Activated naive CD4-positive, alpha-beta T cell treated with anti-CD3 and anti-CD28 coated beads, Interleukin-2, amount 50 U/mL, for 24 hours (primary cell): ENCODE data around the gene LPAR5.

Source experiments
- H3K27ac Mint-ChIP-seq: one replicate; pipeline ENCODE4 v1.8.0; 2021; ENCODE audit warnings: mild to moderate bottlenecking, mixed read lengths
- H3K27me3 Mint-ChIP-seq: one replicate; pipeline ENCODE4 v1.8.0; 2021; ENCODE audit warnings: mixed read lengths
- H3K36me3 Mint-ChIP-seq: one replicate; pipeline ENCODE4 v1.8.0; 2021; ENCODE audit warnings: mixed read lengths
- H3K4me1 Mint-ChIP-seq: one replicate; pipeline ENCODE4 v1.8.0; 2021; ENCODE audit warnings: mixed read lengths
- H3K4me3 Mint-ChIP-seq: one replicate; pipeline ENCODE4 v1.8.0; 2021; ENCODE audit warnings: mild to moderate bottlenecking, mixed read lengths
- H3K9me3 Mint-ChIP-seq: one replicate; pipeline ENCODE4 v1.8.0; 2021; ENCODE audit warnings: mixed read lengths

Gene LPAR5

GRCh38 chr12:6635856-6636531, at the start of gene LPAR5:
LPAR5 (minus strand) TSS chr12:6635959; CDS start chr12:6621248, 14,711 bp downstream.
- H3K9me3 Mint-ChIP-seq: no peaks in the 10 kb centered on the region
- H3K27ac Mint-ChIP-seq: peak within 1 kb of the TSS; percentile 85
- H3K4me3 Mint-ChIP-seq: peak within 1 kb of the TSS; percentile 53
- H3K4me1 Mint-ChIP-seq: peaks cover 43% of the 10 kb centered on the region
- H3K27me3 Mint-ChIP-seq: no peaks in the 10 kb centered on the region
- H3K36me3 Mint-ChIP-seq: no peaks in the 10 kb centered on the region

- H3K9me3 Mint-ChIP-seq: no peaks in the 10 kb centered on the region
- no peak overlapping the region for H3K27ac Mint-ChIP-seq
- H3K4me1 Mint-ChIP-seq: peaks cover 52% of the 10 kb centered on the region
- H3K4me3 Mint-ChIP-seq: peak overlapping the region; percentile 57
- peaks cover 9% of the 10 kb centered on the region for H3K36me3 Mint-ChIP-seq
- H3K27me3 Mint-ChIP-seq: no peaks in the 10 kb centered on the region
Observed at GRCh38 chr12:6684609-6685008, 48.9 kb upstream of the LPAR5 start.

- no peaks in the 10 kb centered on the region for H3K9me3 Mint-ChIP-seq
- no peak overlapping the region for H3K27ac Mint-ChIP-seq
- no peak overlapping the region for H3K4me3 Mint-ChIP-seq
- peaks cover 18% of the 10 kb centered on the region for H3K36me3 Mint-ChIP-seq
- peaks cover 5% of the 10 kb centered on the region for H3K4me1 Mint-ChIP-seq
- H3K27me3 Mint-ChIP-seq: no peaks in the 10 kb centered on the region
Observed at GRCh38 chr12:6676962-6677361, 41.2 kb upstream of the LPAR5 start.

GRCh38 chr12:6672143-6672542, 36.4 kb upstream of the LPAR5 start:
- H3K36me3 Mint-ChIP-seq: peaks cover 33% of the 10 kb centered on the region
- H3K4me1 Mint-ChIP-seq: no peaks in the 10 kb centered on the region
- H3K4me3 Mint-ChIP-seq: no peak overlapping the region
- H3K27ac Mint-ChIP-seq: no peak overlapping the region
- no peaks in the 10 kb centered on the region for H3K27me3 Mint-ChIP-seq
- H3K9me3 Mint-ChIP-seq: no peaks in the 10 kb centered on the region

- peaks cover 25% of the 10 kb centered on the region for H3K36me3 Mint-ChIP-seq
- no peak overlapping the region for H3K4me3 Mint-ChIP-seq
- no peak overlapping the region for H3K27ac Mint-ChIP-seq
- H3K9me3 Mint-ChIP-seq: no peaks in the 10 kb centered on the region
- H3K4me1 Mint-ChIP-seq: peaks cover 15% of the 10 kb centered on the region
- no peaks in the 10 kb centered on the region for H3K27me3 Mint-ChIP-seq
Observed at GRCh38 chr12:6667559-6668210, 31.9 kb upstream of the LPAR5 start.

- peaks cover 15% of the 10 kb centered on the region for H3K36me3 Mint-ChIP-seq
- H3K27me3 Mint-ChIP-seq: no peaks in the 10 kb centered on the region
- H3K9me3 Mint-ChIP-seq: no peaks in the 10 kb centered on the region
- H3K27ac Mint-ChIP-seq: no peak overlapping the region
- H3K4me3 Mint-ChIP-seq: no peak overlapping the region
- H3K4me1 Mint-ChIP-seq: peaks cover 24% of the 10 kb centered on the region
Observed at GRCh38 chr12:6666211-6666610, 30.5 kb upstream of the LPAR5 start.

- no peak overlapping the region for H3K27ac Mint-ChIP-seq
- H3K27me3 Mint-ChIP-seq: no peaks in the 10 kb centered on the region
- H3K4me1 Mint-ChIP-seq: peaks cover 24% of the 10 kb centered on the region
- no peak overlapping the region for H3K4me3 Mint-ChIP-seq
- H3K9me3 Mint-ChIP-seq: no peaks in the 10 kb centered on the region
- peaks cover 15% of the 10 kb centered on the region for H3K36me3 Mint-ChIP-seq
Observed at GRCh38 chr12:6664902-6665301, 29.1 kb upstream of the LPAR5 start.

- peak within 1 kb of the TSS; percentile 99 for H3K27ac Mint-ChIP-seq
- H3K36me3 Mint-ChIP-seq: peaks cover 12% of the 10 kb centered on the region
- H3K4me1 Mint-ChIP-seq: peaks cover 34% of the 10 kb centered on the region
- H3K4me3 Mint-ChIP-seq: peak within 1 kb of the TSS; percentile 99
- H3K27me3 Mint-ChIP-seq: no peaks in the 10 kb centered on the region
- no peaks in the 10 kb centered on the region for H3K9me3 Mint-ChIP-seq
Observed at GRCh38 chr12:6662906-6663742, 27.4 kb upstream of the LPAR5 start, which contains the start of gene ING4. ING4 (minus strand) TSS chr12:6663119; CDS start chr12:6663101, 18 bp downstream.

GRCh38 chr12:6662602-6662905, 26.8 kb upstream of the LPAR5 start:
- Mint-ChIP-seq H3K27me3 (no peaks in the 10 kb centered on the region), H3K4me1 (peaks cover 36% of the 10 kb centered on the region), H3K36me3 (peaks cover 8% of the 10 kb centered on the region), H3K27ac (peak overlapping the region; percentile 99), H3K9me3 (no peaks in the 10 kb centered on the region), H3K4me3 (peak overlapping the region; percentile 99)

GRCh38 chr12:6653987-6654386, 18.2 kb upstream of the LPAR5 start:
- H3K36me3 Mint-ChIP-seq: peaks cover 10% of the 10 kb centered on the region
- H3K4me1 Mint-ChIP-seq: peaks cover 11% of the 10 kb centered on the region
- no peak overlapping the region for H3K4me3 Mint-ChIP-seq
- H3K27ac Mint-ChIP-seq: peak overlapping the region; percentile 62
- H3K9me3 Mint-ChIP-seq: no peaks in the 10 kb centered on the region
- H3K27me3 Mint-ChIP-seq: no peaks in the 10 kb centered on the region

- peaks cover 4% of the 10 kb centered on the region for H3K4me1 Mint-ChIP-seq
- H3K27ac Mint-ChIP-seq: no peak overlapping the region
- H3K27me3 Mint-ChIP-seq: no peaks in the 10 kb centered on the region
- H3K9me3 Mint-ChIP-seq: no peaks in the 10 kb centered on the region
- H3K36me3 Mint-ChIP-seq: peaks cover 10% of the 10 kb centered on the region
- H3K4me3 Mint-ChIP-seq: no peak overlapping the region
Observed at GRCh38 chr12:6653342-6653741, 17.6 kb upstream of the LPAR5 start.

- Mint-ChIP-seq H3K36me3 (peaks cover 11% of the 10 kb centered on the region), H3K4me3 (no peak overlapping the region), H3K4me1 (no peaks in the 10 kb centered on the region), H3K9me3 (no peaks in the 10 kb centered on the region), H3K27ac (no peak overlapping the region), H3K27me3 (no peaks in the 10 kb centered on the region)
Observed at GRCh38 chr12:6652391-6652790, 16.6 kb upstream of the LPAR5 start.

GRCh38 chr12:6650832-6651231, 15.1 kb upstream of the LPAR5 start:
- Mint-ChIP-seq H3K4me1 (peaks cover 10% of the 10 kb centered on the region), H3K27ac (no peak overlapping the region), H3K4me3 (no peak overlapping the region), H3K36me3 (peaks cover 8% of the 10 kb centered on the region), H3K27me3 (no peaks in the 10 kb centered on the region), H3K9me3 (no peaks in the 10 kb centered on the region)

- H3K4me1 Mint-ChIP-seq: peaks cover 14% of the 10 kb centered on the region
- no peak within 1 kb of the TSS for H3K27ac Mint-ChIP-seq
- H3K27me3 Mint-ChIP-seq: no peaks in the 10 kb centered on the region
- H3K36me3 Mint-ChIP-seq: peaks cover 16% of the 10 kb centered on the region
- peaks cover 4% of the 10 kb centered on the region for H3K9me3 Mint-ChIP-seq
- peak within 1 kb of the TSS; percentile 81 for H3K4me3 Mint-ChIP-seq
Observed at GRCh38 chr12:6647083-6647604, 11.4 kb upstream of the LPAR5 start, which contains the start of gene ACRBP. ACRBP (minus strand) TSS chr12:6647432; CDS start chr12:6647366, 66 bp downstream.

GRCh38 chr12:6646276-6647082, 10.7 kb upstream of the LPAR5 start:
- Mint-ChIP-seq H3K4me1 (peaks cover 14% of the 10 kb centered on the region), H3K4me3 (peak overlapping the region; percentile 81), H3K36me3 (peaks cover 16% of the 10 kb centered on the region), H3K27ac (no peak overlapping the region), H3K9me3 (peaks cover 4% of the 10 kb centered on the region), H3K27me3 (no peaks in the 10 kb centered on the region)
